ENCODE measurements around the gene THRB.

Gene THRB

GRCh38 chr3:24264748-24265158 lies 229.9 kb downstream of the THRB start:
- DNase-seq (ENCODE audit: low spot score), result peak; percentile 59

GRCh38 chr3:24264011-24264410 lies 230.6 kb downstream of the THRB start:
- DNase-seq (ENCODE audit: low spot score), result no peak

DNA sequence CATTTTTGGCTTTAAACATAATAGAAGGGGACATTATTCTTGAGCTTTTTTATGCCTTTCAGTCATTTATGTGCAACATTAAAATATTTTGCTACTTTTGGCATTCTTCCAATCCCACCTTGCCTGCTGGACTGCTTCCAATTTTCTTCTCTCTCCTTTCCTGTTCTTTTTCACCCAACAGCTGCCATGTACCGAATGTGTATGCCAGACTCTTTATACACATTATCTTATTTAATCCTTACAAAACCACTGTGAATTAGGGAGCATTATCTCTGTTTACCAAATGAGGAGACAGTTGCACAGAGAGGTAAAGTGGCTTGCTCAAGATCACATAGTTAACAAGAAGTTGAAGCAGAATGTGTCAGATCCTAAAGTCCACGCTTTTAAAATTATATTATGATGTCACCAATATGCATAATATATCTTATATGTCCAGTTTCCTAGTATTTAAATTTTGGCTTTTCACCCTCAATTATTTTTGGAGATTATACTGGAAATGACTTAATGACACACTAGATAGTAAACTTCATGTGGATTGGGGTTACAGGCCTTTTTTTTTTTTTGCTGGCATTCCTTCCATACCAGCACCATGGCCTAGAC lies 231.5 kb downstream of the THRB start:
- no peak for DNase-seq (ENCODE audit: low spot score)

DNA sequence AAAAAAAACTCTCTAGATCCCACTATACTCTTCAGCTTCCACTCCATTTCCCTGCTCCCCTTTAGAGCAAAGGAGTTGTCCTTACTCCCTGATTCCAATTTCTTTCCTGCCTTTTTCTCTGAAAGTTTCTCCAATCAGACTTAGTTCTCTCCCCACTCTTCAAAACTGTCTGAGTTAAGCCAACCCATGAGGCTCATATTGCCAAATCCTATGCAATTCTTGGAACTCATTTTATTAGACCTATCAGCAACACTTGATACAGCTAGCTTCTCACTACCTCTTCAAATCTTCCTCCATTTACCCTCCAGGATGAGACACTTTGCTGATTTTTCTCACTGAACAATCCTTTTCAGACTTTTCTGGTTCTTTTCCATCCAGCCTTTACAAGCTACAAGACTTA lies 233.1 kb downstream of the THRB start:
- no peak for DNase-seq (ENCODE audit: low spot score)

DNA sequence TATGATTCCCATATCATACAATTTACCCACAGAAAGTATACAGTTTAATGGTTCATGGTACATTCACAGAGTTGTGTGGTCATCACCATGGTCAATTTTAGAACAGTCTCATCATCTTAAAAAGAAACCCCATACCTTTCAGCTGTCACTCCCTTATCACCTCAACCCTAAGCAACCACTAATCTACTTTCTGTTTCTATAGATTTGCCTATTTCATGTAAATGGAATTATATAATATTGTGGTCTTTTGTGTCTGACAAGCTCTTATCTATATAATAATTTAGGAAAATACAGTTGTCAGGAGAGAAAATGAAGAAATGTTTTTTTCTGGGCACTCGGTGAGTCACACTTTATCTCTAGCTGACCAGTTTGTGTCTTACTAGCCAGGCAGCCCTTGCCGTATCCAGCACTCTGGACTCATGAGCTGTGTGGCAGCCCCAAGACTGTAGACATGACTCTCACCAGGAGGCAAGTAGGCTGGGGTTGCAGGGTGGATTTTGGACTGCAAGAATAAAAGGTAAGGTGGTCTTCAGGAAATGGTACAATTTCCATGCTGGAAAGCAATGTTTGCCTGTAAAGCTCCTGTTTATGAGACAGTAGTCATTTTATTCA lies 234.6 kb downstream of the THRB start:
- peak; percentile 69 for DNase-seq (ENCODE audit: low spot score)

GRCh38 chr3:24258727-24259600 lies 235.7 kb downstream of the THRB start:
- no peak for DNase-seq (ENCODE audit: low spot score)

- DNase-seq (ENCODE audit: low spot score), result no peak
These were observed 236.4 kb downstream of the THRB start for GRCh38 chr3:24258260-24258659.

DNA sequence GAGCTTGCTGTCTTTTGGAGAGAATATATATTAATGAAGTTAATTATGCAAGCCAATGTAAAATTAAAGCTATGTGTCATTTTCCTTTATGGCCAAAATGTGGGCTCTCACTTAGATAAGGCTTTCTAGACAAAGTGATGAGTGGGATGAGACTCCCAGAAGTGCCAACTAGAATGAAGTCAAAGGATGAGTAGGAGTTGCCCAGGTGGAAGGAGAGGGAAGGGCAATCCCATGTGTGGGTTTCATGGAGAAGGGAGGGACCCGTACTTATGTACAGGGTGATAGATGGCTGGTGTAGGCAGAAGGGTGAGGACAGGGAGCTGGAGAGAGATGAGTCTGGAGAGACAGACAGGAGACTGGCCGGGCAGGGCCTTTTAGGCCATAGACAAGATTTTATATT lies 239.2 kb downstream of the THRB start:
- DNase-seq (ENCODE audit: low spot score), result no peak

DNA sequence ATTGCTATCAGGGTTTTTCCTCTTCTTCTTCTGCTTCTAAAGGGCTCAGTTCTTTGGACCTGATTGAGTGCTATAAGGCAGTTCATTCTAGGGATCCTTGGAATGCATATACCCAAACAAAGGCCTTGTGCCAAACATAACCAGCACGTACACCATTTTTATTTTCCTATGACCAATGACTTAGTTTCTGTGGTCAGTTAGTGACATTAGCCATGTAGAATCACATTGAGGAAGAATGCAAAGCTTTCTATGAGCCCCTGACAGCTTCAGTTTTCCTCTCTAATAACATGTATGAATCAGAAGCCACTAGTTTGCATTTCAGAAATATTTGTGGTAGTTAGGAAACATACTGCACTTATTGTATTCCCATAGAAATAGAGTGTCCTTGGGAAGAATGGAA lies 240.0 kb downstream of the THRB start:
- DNase-seq (ENCODE audit: low spot score), result peak; percentile 48

GRCh38 chr3:24253336-24253735 lies 241.3 kb downstream of the THRB start:
- DNase-seq (ENCODE audit: low spot score), result no peak

- DNase-seq (ENCODE audit: low spot score), result no peak
These were observed 245.1 kb downstream of the THRB start for GRCh38 chr3:24249523-24249922.

DNA sequence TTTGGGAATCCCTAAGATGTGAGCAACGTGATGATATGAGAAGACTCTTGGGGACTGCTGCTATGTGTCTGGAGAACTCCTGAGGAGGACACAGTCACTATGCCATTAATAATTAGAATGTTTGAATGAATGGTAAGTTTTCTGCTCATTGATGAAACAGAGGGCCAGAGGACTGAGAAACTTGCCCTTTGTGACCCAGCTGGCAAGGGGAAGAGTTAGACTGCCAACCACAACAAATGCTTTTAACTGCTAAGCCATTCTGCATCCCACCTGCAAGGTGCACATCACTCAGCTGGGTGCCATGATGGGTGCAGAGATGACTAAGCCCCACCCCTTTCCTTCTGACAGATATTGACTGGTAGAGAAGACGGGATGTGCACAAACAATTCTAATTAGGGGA lies 249.6 kb downstream of the THRB start:
- no peak for DNase-seq (ENCODE audit: low spot score)

DNA sequence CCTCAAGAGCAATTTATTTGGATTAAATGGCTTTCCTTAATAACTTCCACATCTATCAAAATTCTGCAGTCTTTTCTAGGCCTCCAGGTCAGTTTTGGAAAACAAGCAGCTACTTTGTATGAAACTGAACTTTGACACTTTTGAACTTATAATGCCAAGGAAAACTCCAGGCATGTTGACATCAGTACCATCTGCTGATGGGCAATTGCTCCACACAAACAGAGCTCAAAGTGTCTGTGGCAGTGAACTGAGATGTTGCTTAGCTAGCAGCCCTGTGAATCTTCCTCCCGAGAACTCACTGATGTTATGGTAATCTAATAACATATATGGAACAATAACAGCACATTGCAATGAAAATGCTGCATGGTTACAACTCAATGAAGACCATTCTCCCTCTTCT lies 250.2 kb downstream of the THRB start:
- DNase-seq (ENCODE audit: low spot score), result no peak

DNA sequence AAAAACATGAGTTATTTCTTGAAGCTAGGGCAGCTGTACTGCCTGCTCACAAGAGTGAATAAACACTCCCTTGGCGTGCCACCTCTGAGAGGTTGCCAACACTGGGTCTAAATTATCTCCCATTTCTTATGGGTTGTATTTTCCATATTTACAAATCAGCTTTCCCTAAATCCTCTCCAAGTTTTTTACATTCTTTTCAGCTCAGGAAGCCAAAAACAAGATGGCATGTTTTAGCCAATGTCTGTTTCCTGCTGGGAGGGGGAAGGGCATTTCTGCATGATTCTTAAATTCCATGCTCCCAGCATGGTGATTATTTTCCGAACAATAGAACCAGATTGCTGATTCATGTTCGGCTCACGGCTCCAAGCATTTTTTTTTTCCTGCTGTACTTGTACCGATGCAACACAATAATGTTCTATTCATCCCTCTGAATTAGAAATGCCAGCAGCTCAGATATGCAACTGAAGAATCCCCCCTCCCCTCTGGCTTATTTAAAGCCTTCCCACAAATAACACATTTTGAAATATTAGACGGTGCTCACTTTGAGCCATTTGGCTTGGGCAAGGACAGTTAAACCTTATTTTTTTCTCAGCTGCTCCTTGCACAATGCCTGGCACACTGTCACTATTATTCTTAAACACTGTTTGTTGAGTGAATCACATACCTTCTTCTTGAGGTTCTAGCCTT lies 252.5 kb downstream of the THRB start:
- DNase-seq (ENCODE audit: low spot score), result peak; percentile 82

- DNase-seq (ENCODE audit: low spot score), result no peak
These were observed 254.3 kb downstream of the THRB start for GRCh38 chr3:24240306-24240705.

GRCh38 chr3:24237971-24238706 lies 256.5 kb downstream of the THRB start:
- peak; percentile 74 for DNase-seq (ENCODE audit: low spot score)

DNA sequence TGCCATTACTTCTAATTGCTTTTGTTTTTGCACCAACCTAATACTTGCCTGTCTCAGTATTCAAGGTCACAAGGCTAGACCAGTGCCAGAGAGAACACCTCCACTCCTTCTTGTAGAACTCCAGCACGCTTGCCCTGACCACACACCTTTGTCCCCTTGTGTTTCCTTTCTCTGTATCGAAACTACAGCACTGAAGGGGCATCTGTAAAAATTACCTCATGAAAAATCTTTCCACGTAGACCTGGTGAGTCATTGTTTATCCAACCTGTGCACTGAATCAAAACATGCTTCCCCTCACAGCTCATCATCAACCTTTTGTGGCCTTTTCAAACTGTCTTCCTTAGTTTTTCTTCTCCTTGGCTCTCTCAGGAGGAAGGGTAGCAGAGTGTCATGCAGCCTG lies 259.5 kb downstream of the THRB start:
- DNase-seq (ENCODE audit: low spot score), result no peak

DNA sequence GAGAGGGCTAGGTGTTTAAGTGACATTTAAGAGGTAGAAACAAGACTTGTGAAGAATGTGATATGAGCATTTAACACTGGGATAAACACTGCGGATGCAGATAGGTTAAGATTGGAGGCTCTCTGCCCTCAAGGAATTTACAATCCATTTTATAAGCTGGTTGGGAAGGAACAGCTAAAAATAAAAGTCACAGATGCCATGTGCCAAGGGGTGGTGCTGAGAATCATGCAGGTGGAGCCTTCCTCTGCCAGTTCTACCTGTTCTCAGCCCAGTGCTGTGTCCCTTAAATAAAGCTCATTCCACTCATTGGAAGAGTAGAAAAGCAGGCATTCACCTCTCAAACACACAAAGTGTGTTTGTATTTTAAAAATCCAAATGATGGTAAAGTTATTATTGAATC lies 261.9 kb downstream of the THRB start:
- no peak for DNase-seq (ENCODE audit: low spot score)

- no peak for DNase-seq (ENCODE audit: low spot score)
These were observed 265.0 kb downstream of the THRB start for GRCh38 chr3:24229468-24230221.

- DNase-seq (ENCODE audit: low spot score), result no peak
These were observed 267.0 kb downstream of the THRB start for GRCh38 chr3:24227635-24228034.

DNA sequence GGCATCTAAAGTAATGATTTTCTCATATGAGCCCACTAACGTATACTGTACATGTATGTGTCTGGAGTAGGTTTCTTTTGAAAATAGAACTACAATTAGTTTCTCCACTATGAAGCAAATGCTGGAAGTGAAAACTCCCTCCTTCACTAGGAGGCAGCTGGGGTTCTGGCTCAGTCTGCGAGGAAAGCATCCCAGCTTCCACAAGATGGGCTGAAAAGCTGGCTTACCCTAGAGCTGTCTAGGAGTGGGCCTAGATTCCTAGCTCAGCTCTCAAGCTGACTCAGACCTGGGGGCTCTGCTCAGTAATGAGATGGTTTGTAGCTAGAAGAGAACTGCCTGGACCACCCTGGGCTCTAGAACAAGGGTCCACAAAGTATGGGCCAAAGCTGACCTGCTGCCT lies 268.3 kb downstream of the THRB start:
- no peak for DNase-seq (ENCODE audit: low spot score)

Data from AG20443 (cell line).